GM20000 (cell line): ENCODE data around the gene BHLHA9.
"Not testable (repeated sequence)": the region's sequence is repeated elsewhere in the genome, so short reads cannot be mapped to it uniquely, and the experiment has no call there.

Experiments used
- DNase-seq: peaks from one replicate; pipeline ENCODE4 v3.0.0; 2012; ENCODE audit warnings: low spot score
- CTCF ChIP-seq: IDR thresholded peaks from 2 replicates; pipeline ENCODE4 v1.5.1; 2012; ENCODE audit warnings: mild to moderate bottlenecking, control low read depth; ENCODE audit errors: extremely low read depth, missing control alignments

BHLHA9 gene

GRCh38 chr17:1300371-1300905 lies 30.2 kb downstream of the BHLHA9 start:
- TF ChIP-seq CTCF: no peak
- no peak for DNase-seq

- no peak for DNase-seq
- TF ChIP-seq CTCF: no peak
These were observed 31.3 kb downstream of the BHLHA9 start for GRCh38 chr17:1301546-1301945.

- no peak for DNase-seq
These were observed 32.5 kb downstream of the BHLHA9 start for GRCh38 chr17:1302761-1303160.

GRCh38 chr17:1304522-1304921 lies 34.3 kb downstream of the BHLHA9 start:
- TF ChIP-seq CTCF: no peak
- DNase-seq: no peak

More at GRCh38 chr17:1302761-1303160, 32.5 kb downstream of the BHLHA9 start:
- no peak for TF ChIP-seq CTCF

GRCh38 chr17:1304962-1305563 lies 34.8 kb downstream of the BHLHA9 start:
- DNase-seq: no peak
- TF ChIP-seq CTCF: no peak

- not testable (repeated sequence) for DNase-seq
These were observed 37.6 kb downstream of the BHLHA9 start for GRCh38 chr17:1307829-1308228.

GRCh38 chr17:1312261-1312870 lies 42.1 kb downstream of the BHLHA9 start:
- TF ChIP-seq CTCF: no peak

More at GRCh38 chr17:1312261-1312870, 42.1 kb downstream of the BHLHA9 start:
- no peak for DNase-seq
